ENCODE results near the gene STX4.

The STX4 gene

GRCh38 chr16:31071861-31072260 lies 38.5 kb downstream of the STX4 start:
- DNase-seq: no peak

- no peak for DNase-seq
Measured at GRCh38 chr16:31072540-31073141, 39.3 kb downstream of the STX4 start.

GRCh38 chr16:31073142-31073969 lies 40.0 kb downstream of the STX4 start:
- DNase-seq: peak; percentile 81

GRCh38 chr16:31073970-31074813 lies 40.8 kb downstream of the STX4 start, which contains the start of the genes ZNF646 and ZNF668:
TSS of gene ZNF646 (plus strand) at chr16:31074422. CDS start at chr16:31076325, 1,903 bp downstream.
TSS of gene ZNF668 (minus strand) at chr16:31074240. CDS start at chr16:31064459, 9,781 bp downstream.
- peak; percentile 98 for DNase-seq

- no peak for DNase-seq
Measured at GRCh38 chr16:31074814-31075183, 41.4 kb downstream of the STX4 start.

GRCh38 chr16:31076319-31076718 lies 43.0 kb downstream of the STX4 start:
- no peak for DNase-seq

GRCh38 chr16:31077024-31077423 lies 43.7 kb downstream of the STX4 start:
- no peak for DNase-seq

- no peak for DNase-seq
Measured at GRCh38 chr16:31077592-31078396, 44.4 kb downstream of the STX4 start.

GRCh38 chr16:31078597-31079341 lies 45.4 kb downstream of the STX4 start:
- no peak for DNase-seq

- DNase-seq: no peak
Measured at GRCh38 chr16:31079342-31079944, 46.1 kb downstream of the STX4 start.

GRCh38 chr16:31080035-31080629 lies 46.8 kb downstream of the STX4 start:
- no peak for DNase-seq

- DNase-seq: no peak
Measured at GRCh38 chr16:31080756-31081419, 47.5 kb downstream of the STX4 start.

- DNase-seq: no peak
Measured at GRCh38 chr16:31081428-31082351, 48.3 kb downstream of the STX4 start.

- no peak for DNase-seq
Measured at GRCh38 chr16:31082368-31083045, 49.1 kb downstream of the STX4 start.

GRCh38 chr16:31083081-31083480 lies 49.7 kb downstream of the STX4 start:
- DNase-seq: no peak

GRCh38 chr16:31083556-31083955 lies 50.2 kb downstream of the STX4 start:
- no peak for DNase-seq

GRCh38 chr16:31083981-31084380 lies 50.6 kb downstream of the STX4 start:
- no peak for DNase-seq

GRCh38 chr16:31084584-31085302 lies 51.4 kb downstream of the STX4 start:
- no peak for DNase-seq
